Keratinocyte (primary cell): ENCODE data around the gene ZNF710.

ENCODE experiments used
- CTCF ChIP-seq, 3 experiments: IDR thresholded peaks in 1 of 3; conservative IDR thresholded peaks in 1 of 3; optimal IDR thresholded peaks in 1 of 3; 2 replicates in 2 of 3; 3 replicates in 1 of 3; pipeline versions ENCODE3 to v1.5.1; 2011; ENCODE audit warnings: low read length in 3 of 3, mild to moderate bottlenecking in 3 of 3, moderate library complexity in 2 of 3, control low read depth in 1 of 3, inconsistent platforms in 1 of 3; ENCODE audit not compliant: insufficient read depth in 2 of 3; ENCODE audit errors: extremely low read depth in 1 of 3
- EZH2 ChIP-seq: IDR thresholded peaks from one replicate; pipeline ENCODE4 v1.6.1; 2012; ENCODE audit warnings: inconsistent platforms, mild to moderate bottlenecking, low read length, moderate library complexity

GRCh38 chr15:90095521-90095959 lies 94.4 kb downstream of the ZNF710 start:
- TF ChIP-seq CTCF (optimal IDR thresholded peaks at IDR 0.05 in 1 of 3, IDR thresholded peaks at IDR 0.05 in 1 of 3, conservative IDR thresholded peaks at IDR 0.05 in 1 of 3; ENCODE audit: extremely low read depth in 1 of 3, insufficient read depth in 2 of 3, low read length in 3 of 3) = no peak
- no peak for TF ChIP-seq EZH2
